ENCODE results near the gene LRP6.
A peak's percentile ranks its signal among the peaks of the same experiment; 100 is the strongest.
"Not testable (repeated sequence)": the region's sequence is repeated elsewhere in the genome, so short reads cannot be mapped to it uniquely, and the experiment has no call there.

Gene LRP6

GRCh38 chr12:12266873-12267741 is at the start of gene LRP6:
LRP6 (minus strand) TSS chr12:12267044; CDS start chr12:12266735, 309 bp downstream.
- peak; percentile 72 for DNase-seq (ENCODE audit: low spot score)
- FAIRE-seq = no peak

DNA sequence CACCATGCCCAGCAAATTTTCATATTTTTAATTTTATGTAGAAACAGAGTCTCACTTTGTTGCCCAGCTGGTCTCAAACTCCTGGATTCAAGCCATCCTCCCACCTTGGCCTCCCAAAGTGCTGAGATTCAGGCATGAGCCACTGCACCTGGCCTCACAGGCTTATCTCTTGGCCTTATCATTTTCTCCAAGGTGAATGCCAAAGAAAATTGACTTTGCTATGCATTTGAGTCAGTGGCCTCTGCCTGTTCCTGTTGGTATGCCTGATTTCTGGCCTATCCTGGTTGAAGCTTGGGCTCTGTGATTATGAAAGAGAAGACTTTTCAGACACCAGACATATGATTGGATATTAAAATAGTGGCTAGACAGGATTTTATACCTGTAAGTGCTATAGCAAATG is 49.0 kb upstream of the LRP6 start:
- DNase-seq (ENCODE audit: low spot score) (no peak), FAIRE-seq (no peak)

GRCh38 chr12:12310695-12311094 is 43.9 kb upstream of the LRP6 start:
- not testable (repeated sequence) for FAIRE-seq; DNase-seq (ENCODE audit: low spot score)

DNA sequence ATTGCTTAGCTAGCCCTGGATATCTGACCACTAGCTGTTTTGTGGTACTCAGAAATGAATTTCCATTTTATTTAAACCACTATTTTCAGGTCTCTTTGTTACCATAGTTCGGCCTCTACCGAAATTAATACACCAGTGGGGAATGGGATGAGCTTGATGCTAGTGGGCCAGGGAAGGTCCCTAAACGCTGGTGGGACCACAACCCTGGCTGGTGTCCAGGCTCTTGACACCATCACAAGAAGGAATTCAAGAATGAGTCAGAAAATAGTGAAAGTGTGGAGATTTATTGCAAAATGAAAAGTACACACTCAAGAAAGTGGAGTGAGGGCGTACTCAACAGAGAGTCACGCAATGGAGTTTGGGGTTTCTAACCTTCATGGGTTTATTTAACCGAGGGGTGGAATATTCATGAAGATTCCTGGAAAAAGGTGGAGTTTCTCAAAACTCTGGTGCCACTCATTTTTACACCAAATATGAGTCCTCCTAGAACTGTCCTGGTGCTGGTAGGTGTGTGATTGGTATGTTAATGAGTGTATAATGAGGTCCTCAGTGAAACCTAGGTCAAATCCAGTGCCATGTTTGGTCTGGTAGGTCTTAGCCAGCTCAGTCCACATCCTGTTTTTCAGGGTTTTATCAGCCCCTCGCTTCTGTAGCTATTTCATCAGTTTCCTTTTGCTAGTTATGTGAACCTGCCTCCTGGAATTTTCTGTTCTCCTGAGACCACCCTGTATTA is 38.9 kb upstream of the LRP6 start:
- no peak for DNase-seq (ENCODE audit: low spot score)
- FAIRE-seq = no peak

DNA sequence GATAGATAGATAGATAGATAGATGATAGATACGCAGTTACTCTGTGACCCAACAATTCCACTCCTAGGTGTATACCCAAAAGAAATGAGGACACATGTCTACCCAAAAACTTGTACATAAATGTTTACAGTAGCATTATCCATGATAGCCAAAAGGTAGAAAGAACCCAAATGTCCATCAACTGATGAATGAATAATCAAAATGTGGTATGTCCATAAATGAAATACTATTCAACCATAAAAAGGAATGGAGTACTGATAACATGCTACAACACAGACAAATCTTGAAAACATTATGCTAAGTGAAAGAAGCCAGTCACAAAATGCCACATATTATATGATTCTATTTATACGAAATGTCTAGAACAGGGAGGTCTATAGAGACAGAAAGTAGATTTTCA is 36.1 kb upstream of the LRP6 start:
- FAIRE-seq (no peak), DNase-seq (ENCODE audit: low spot score) (no peak)

DNA sequence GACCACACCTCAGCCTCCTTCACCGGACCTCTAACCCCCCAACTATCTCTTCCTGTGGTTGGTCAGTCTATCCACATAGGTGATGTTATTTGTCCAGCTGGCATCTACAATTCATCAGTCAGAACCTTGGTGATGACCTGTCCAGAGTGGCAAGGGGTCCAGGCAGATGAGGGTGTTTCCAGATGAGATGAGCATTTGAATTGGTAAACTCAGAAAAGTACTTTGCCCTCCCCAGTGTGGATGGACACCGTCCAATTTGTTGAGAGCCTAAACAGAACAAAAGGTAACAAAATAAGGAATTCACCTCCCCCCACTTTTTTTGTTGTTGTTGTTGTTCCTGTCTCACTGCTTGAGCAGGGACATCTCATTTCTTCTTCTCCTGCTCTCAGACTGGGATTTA is 34.3 kb upstream of the LRP6 start:
- DNase-seq (ENCODE audit: low spot score) (no peak), FAIRE-seq (no peak)

GRCh38 chr12:12297201-12297830 is 30.5 kb upstream of the LRP6 start:
- DNase-seq (ENCODE audit: low spot score) (no peak), FAIRE-seq (no peak)

GRCh38 chr12:12294215-12295005 is 27.6 kb upstream of the LRP6 start:
- no peak for DNase-seq (ENCODE audit: low spot score)
- no peak for FAIRE-seq

DNA sequence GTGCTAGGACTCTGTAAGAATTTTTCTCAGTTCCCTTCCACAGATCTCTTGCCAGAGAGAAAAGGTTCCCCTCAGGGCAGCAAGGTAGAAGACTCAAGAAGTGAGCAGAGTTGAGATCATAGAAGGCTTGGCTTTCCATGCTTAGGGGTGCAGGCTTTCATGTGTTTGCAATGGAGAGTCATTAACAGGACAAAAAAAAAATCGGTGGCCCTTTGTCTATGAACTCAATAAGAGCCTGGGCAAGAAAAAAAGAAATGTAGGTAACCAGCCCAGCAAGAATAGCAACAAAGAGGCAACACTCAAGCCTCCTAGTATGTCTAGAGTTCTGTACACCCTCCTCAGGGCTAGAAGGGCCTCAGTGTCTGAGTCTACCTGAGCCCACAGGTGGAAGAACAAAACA is 23.4 kb upstream of the LRP6 start:
- no peak for DNase-seq (ENCODE audit: low spot score)
- no peak for FAIRE-seq

GRCh38 chr12:12286441-12286840 is 19.6 kb upstream of the LRP6 start:
- no peak for DNase-seq (ENCODE audit: low spot score)
- no peak for FAIRE-seq

GRCh38 chr12:12282761-12283425 is 16.0 kb upstream of the LRP6 start:
- peak; percentile 51 for DNase-seq (ENCODE audit: low spot score)
- FAIRE-seq = peak; percentile 93

DNA sequence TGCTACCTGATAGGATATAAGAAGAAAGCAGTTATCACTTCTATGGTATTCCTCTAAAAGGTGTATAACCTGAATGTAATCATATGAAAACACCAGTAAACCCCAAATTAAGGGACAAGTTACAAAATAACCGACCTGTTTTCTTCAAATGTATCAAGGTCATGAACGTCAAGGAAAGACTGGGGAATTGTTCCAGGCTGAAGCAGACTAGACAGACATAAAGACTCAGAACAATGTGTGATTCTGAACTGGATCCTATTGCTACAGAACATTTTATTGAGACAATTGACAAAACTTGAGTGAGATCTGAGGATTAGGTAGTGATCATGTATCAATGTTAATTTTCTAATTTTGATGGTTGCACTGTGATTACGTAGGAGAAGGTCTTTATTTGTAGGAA is 15.4 kb upstream of the LRP6 start:
- FAIRE-seq (no peak), DNase-seq (ENCODE audit: low spot score) (no peak)

GRCh38 chr12:12281134-12281533 is 14.3 kb upstream of the LRP6 start:
- no peak for DNase-seq (ENCODE audit: low spot score)
- FAIRE-seq = no peak

DNA sequence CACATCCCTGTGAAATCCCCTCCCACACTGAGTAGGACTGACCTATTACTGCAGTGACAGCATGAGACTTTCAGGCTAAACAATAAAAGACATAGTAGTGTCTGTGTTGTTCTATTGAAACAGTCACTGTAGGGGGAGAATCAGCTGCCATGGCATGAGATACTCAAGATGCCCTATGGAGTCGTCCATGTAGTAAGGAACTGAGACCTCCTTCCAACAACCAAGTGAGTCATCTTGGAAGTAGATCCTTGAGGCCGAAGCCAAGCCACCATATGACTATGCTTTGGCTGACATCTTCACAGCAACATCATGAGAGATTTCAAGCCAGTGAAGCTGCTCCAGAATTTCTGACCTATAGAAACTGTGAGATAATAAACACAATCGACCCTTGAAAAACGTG is 12.1 kb upstream of the LRP6 start:
- DNase-seq (ENCODE audit: low spot score) = peak; percentile 23
- no peak for FAIRE-seq

GRCh38 chr12:12275874-12276273 is 9.0 kb upstream of the LRP6 start:
- FAIRE-seq (no peak), DNase-seq (ENCODE audit: low spot score) (no peak)

GRCh38 chr12:12273291-12273957 is 6.6 kb upstream of the LRP6 start:
- DNase-seq (ENCODE audit: low spot score) = peak; percentile 54
- FAIRE-seq = peak; percentile 81

- FAIRE-seq = peak; percentile 70
These were observed 6.0 kb upstream of the LRP6 start for GRCh38 chr12:12272869-12273268.

DNA sequence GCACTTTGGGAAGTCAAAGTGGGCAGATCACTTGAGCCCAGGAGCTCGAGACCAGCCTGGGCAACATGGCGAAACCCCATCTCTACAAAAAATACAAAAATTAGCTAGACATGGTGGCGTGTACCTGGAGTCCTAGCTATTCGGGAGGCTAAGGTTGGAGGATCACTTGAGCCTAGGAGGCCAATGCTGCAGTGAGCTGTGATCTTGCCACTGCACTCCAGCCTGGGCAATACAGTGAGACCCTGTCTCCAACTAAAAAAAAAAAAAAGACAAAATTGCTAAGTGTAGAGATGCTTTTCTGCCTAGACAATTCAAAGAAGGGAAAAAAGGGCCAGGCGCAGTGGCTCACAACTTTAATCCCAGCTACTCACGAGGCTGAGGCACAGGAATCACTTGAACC is 3.4 kb upstream of the LRP6 start:
- no peak for FAIRE-seq

More at GRCh38 chr12:12272869-12273268, 6.0 kb upstream of the LRP6 start:
- peak; percentile 73 for DNase-seq (ENCODE audit: low spot score)

DNA sequence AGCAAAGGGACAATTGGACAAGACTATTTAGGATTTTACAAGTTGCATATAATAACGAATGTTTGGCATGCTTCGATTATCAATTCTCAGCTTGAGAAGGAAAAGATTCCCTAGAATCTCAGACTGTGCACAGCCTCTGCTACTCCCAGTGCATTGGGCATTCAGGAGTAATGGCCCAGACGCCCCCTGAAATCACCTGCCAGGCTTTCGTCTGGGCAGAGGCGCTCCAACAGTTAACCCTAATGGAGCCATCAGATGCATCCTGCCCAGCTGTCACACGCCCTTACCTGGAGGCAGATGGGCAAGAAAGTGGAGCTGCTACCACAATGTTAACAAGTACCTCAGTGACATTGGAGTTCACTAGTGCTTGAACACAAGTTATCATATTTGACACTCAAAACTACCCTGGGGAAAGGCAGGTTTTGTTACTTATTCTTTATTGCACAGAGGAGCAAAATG is 927 bp upstream of the LRP6 start:
- no peak for DNase-seq (ENCODE audit: low spot score)

More for the DNA sequence above, 3.4 kb upstream of the LRP6 start:
- DNase-seq (ENCODE audit: low spot score) = no peak

DNA sequence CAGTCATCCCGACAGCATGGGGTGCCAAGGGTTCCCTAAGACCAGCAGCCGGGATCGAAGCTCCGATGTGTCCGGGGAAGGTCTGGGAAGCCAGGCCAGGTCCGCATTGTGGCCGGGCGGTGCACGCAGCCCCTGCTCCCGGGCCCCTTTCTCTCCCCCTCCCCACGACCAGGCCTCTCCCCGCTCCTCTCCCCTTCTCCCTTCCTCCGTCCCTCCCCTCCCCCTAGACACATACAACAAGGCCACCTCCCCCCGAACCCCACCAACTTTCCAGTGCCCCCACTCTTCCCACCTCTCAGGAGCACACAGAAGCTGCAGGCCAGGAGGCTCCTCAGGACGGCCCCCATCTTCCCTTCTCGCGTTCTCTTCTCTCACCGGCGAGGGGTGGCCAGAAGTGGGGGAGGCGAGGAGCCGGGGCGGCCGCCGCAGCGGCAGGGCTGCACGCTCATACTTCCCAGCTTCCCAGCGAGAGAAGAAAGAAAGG is 413 bp downstream of the LRP6 start:
- FAIRE-seq (no peak), DNase-seq (ENCODE audit: low spot score) (no peak)

More for the DNA sequence above, 927 bp upstream of the LRP6 start:
- FAIRE-seq = no peak
